Ovary (tissue), 9 donors: Measurements from ENCODE around the gene PIK3AP1. TPM values are rescaled to one million over a fixed set of nuclear protein-coding genes. Genes with fewer than 3 reads are reported as not detected.

Experiments used
- DNase-seq, 5 donors: peaks; one replicate each; pipeline ENCODE4 v3.0.0-alpha.2; 2019 to 2020
- H3K27ac ChIP-seq, 2 donors: fragments of 200-600 bp; one replicate each; pipeline versions ENCODE4 v1.5.1 to v1.8.0; 2019 to 2022
- H3K27me3 ChIP-seq: fragments of 200-600 bp; one replicate; pipeline ENCODE4 v1.8.0; 2022
- H3K36me3 ChIP-seq: fragments of 200-600 bp; sonication (generic); one replicate; pipeline ENCODE4 v1.5.1; 2019
- H3K4me1 ChIP-seq: one replicate; pipeline ENCODE4 v1.8.1; 2013; ENCODE audit warnings: mild to moderate bottlenecking, moderate library complexity; ENCODE audit not compliant: insufficient read depth
- H3K4me3 ChIP-seq: fragments of 200-600 bp; sonication (generic); one replicate; pipeline ENCODE4 v1.5.1; 2017
- H3K9me3 ChIP-seq, 2 donors: fragments of 200-600 bp in 1 of 2; sonication (generic) in 1 of 2; one replicate each; pipeline versions ENCODE4 v1.5.1 to v1.8.1; 2013 to 2019; ENCODE audit warnings: mild to moderate bottlenecking in 1 of 2, moderate library complexity in 1 of 2
- CTCF ChIP-seq, 3 donors: fragments of 450-650 bp in 2 of 3; fragments of 200-600 bp in 1 of 3; IDR thresholded peaks; one replicate each; pipeline versions ENCODE4 v1.5.1 to v1.8.0; 2016 to 2022; ENCODE audit warnings: antibody characterized with exemption in 3 of 3, mild to moderate bottlenecking in 1 of 3
- EP300 ChIP-seq: sonication (generic); formaldehyde crosslinking; IDR thresholded peaks from one replicate; pipeline ENCODE4 v1.6.1; 2017; ENCODE audit warnings: antibody characterized with exemption
- POLR2A ChIP-seq: fragments of 450-650 bp; IDR thresholded peaks from one replicate; pipeline ENCODE4 v1.6.1; 2017; ENCODE audit warnings: antibody characterized with exemption, mild to moderate bottlenecking, moderate library complexity
- WGBS, 3 donors: extraction: QIAGEN DNeasy Blood & Tissue Kit in 1 of 3; methylation state at CpG; one replicate each; pipeline versions ENCODE4 v1.1.5 to v1.1.7; 2013 to 2017; 5-methylcytosine and 5-hydroxymethylcytosine counted together
- intact Hi-C, 4 donors: fragments of 100-400 bp; cut with DNase I; formaldehyde crosslinking; loops; one replicate each; pipeline versions ENCODE4 v1.11.0 to v1.15.1; 2022 to 2023
- polyA plus RNA-seq, 2 donors: library from polyadenylated mRNA; stranded (reverse); fragments of 200-250 nt in 1 of 2; fragments of 350-450 nt in 1 of 2; fragmentation: Illumina TruSeq in 1 of 2; extraction: RNeasy Lipid Tissue Mini Kit (QIAGEN cat#74804) in 1 of 2; gene quantifications; one replicate each; pipeline ENCODE4 v1.2.3, GENCODE V29; 2013 to 2014
- total RNA-seq, 7 donors: library from RNA; depleted of rRNA in 2 of 7; stranded (reverse); fragments of >200 nt in 2 of 7; fragmentation: NEBNext Ultra II Directional in 3 of 7; extraction: Animal tissue kit (Norgen Biotek cat#: 25700) in 3 of 7; gene quantifications; one replicate each; pipeline versions ENCODE4 v1.1.0 to v1.2.4, GENCODE V29; 2016 to 2023
- donor health status: DM: no; HTN: no; CAD: no; lungs with moderate emphysema.
- donor health status: DM: no; HTN: no; CAD: no.
- donor health status: Bipolar disorder and iron deficiency.
- donor health status: DM: yes; HTN: yes; CAD: no.
- donor health status: DM: no; HTN: no; CAD: no.
- donor health status: DM: yes; HTN: yes; CAD: no.

The PIK3AP1 gene
- total and polyA plus RNA-seq, 9 donors: 2.5 to 14.2 (median 7.8) TPM

- H3K4me3 ChIP-seq: no peak overlapping the region
- DNase-seq: no peak
- no peaks in the 10 kb centered on the region for H3K27me3 ChIP-seq
- H3K4me1 ChIP-seq: no peaks in the 10 kb centered on the region
- no peaks in the 10 kb centered on the region for H3K36me3 ChIP-seq
- WGBS, 3 donors: 83 to 89% (median 84%) methylated on average over 8 of the region's 8 CpGs
- H3K9me3 ChIP-seq: no peaks in the 10 kb centered on the region
- intact Hi-C loops: no loop called here
- no peak for TF ChIP-seq POLR2A
- no peak for TF ChIP-seq CTCF (IDR thresholded peaks at IDR 0.05)
- no peak for TF ChIP-seq EP300
- H3K27ac ChIP-seq: no peak overlapping the region
These were observed 32.8 kb downstream of the PIK3AP1 start for GRCh38 chr10:96687317-96688012.

GRCh38 chr10:96686514-96686913 is 33.8 kb downstream of the PIK3AP1 start:
- no peak for DNase-seq
- no peak for TF ChIP-seq CTCF (IDR thresholded peaks at IDR 0.05)
- TF ChIP-seq POLR2A: no peak
- no peak for TF ChIP-seq EP300
- intact Hi-C loops: no loop called here
- no peak overlapping the region for H3K4me3 ChIP-seq
- H3K36me3 ChIP-seq: no peaks in the 10 kb centered on the region
- H3K27me3 ChIP-seq: no peaks in the 10 kb centered on the region
- 95 to 98% (median 95%) methylated on average over 7 of the region's 7 CpGs for WGBS, 3 donors
- no peaks in the 10 kb centered on the region for H3K4me1 ChIP-seq
- no peaks in the 10 kb centered on the region for H3K9me3 ChIP-seq
- no peak overlapping the region for H3K27ac ChIP-seq

- 87 to 88% (median 88%) methylated on average over 3 of the region's 3 CpGs for WGBS, 3 donors
- intact Hi-C loops: no loop called here
- DNase-seq: no peak
- no peaks in the 10 kb centered on the region for H3K36me3 ChIP-seq
- H3K27ac ChIP-seq: no peak overlapping the region
- TF ChIP-seq CTCF (IDR thresholded peaks at IDR 0.05) (no peak), EP300 (no peak), POLR2A (no peak)
- no peaks in the 10 kb centered on the region for H3K27me3 ChIP-seq
- H3K9me3 ChIP-seq: no peaks in the 10 kb centered on the region
- no peak overlapping the region for H3K4me3 ChIP-seq
- no peaks in the 10 kb centered on the region for H3K4me1 ChIP-seq
These were observed 35.0 kb downstream of the PIK3AP1 start for GRCh38 chr10:96685306-96685705.

GRCh38 chr10:96684826-96685225 is 35.5 kb downstream of the PIK3AP1 start:
- TF ChIP-seq POLR2A (no peak), EP300 (no peak), CTCF (IDR thresholded peaks at IDR 0.05) (no peak)
- no peaks in the 10 kb centered on the region for H3K27me3 ChIP-seq
- intact Hi-C loops: no loop called here

More at GRCh38 chr10:96684826-96685225, 35.5 kb downstream of the PIK3AP1 start:
- H3K4me3 ChIP-seq: no peak overlapping the region
- no peak overlapping the region for H3K27ac ChIP-seq
- no peak for DNase-seq
- 69 to 78% (median 72%) methylated on average over 4 of the region's 4 CpGs for WGBS, 3 donors
- no peaks in the 10 kb centered on the region for H3K36me3 ChIP-seq
- no peaks in the 10 kb centered on the region for H3K9me3 ChIP-seq
- H3K4me1 ChIP-seq: no peaks in the 10 kb centered on the region
